ENCODE results near the gene EOLA1.
A peak's percentile ranks its signal among the peaks of the same experiment; 100 is the strongest.
"Not testable (repeated sequence)": the region's sequence is repeated elsewhere in the genome, so short reads cannot be mapped to it uniquely, and the experiment has no call there.

Gene EOLA1

GRCh38 chrX:149537474-149537873, 3.3 kb upstream of the EOLA1 start:
- H2BK5ac ChIP-seq (ENCODE audit: low read depth, low read length, poor library complexity); H2BK120ac ChIP-seq (ENCODE audit: insufficient read depth, low read length, poor library complexity); H3K79me1 ChIP-seq (ENCODE audit: low read length); H3K79me2 ChIP-seq (ENCODE audit: control insufficient read depth, insufficient read depth, low read length, poor library complexity); H3K14ac ChIP-seq (ENCODE audit: low read length); H3K23ac ChIP-seq (ENCODE audit: low read length); H2AFZ ChIP-seq (ENCODE audit: insufficient read depth, low read length, poor library complexity); H3K9me3 ChIP-seq (ENCODE audit: insufficient read depth, low read depth, low read length); H4K12ac ChIP-seq (ENCODE audit: low read depth, low read length); H3K9ac ChIP-seq (ENCODE audit: low read length); H3K4me1 ChIP-seq (ENCODE audit: control insufficient read depth in 1 of 2, insufficient read depth in 2 of 2, low read length in 2 of 2); H3K4ac ChIP-seq (ENCODE audit: low read depth, low read length); H3K18ac ChIP-seq (ENCODE audit: low read length); H3K27ac ChIP-seq (ENCODE audit: low read depth, low read length); H2AK5ac ChIP-seq (ENCODE audit: low read length); DNase-seq; H2BK12ac ChIP-seq (ENCODE audit: low read length); H4K91ac ChIP-seq (ENCODE audit: low read depth, low read length); H3K36me3 ChIP-seq (ENCODE audit: control insufficient read depth in 1 of 2, insufficient read depth in 2 of 2, low read length in 2 of 2); H4K8ac ChIP-seq (ENCODE audit: low read depth, low read length); H3K4me3 ChIP-seq (ENCODE audit: low read depth, low read length); H3K4me2 ChIP-seq (ENCODE audit: low read length); H3K27me3 ChIP-seq (ENCODE audit: insufficient read depth, low read length): not testable (repeated sequence)
- no CpG with 5 or more reads among the region's 11 CpGs for WGBS (ENCODE audit: extremely low coverage, insufficient coverage, insufficient read length)

- peaks cover 7% of the 10 kb centered on the region for H3K79me1 ChIP-seq (ENCODE audit: low read length)
- H4K91ac ChIP-seq (ENCODE audit: low read depth, low read length): no peak overlapping the region
- H3K4me2 ChIP-seq (ENCODE audit: low read length): peak overlapping the region; percentile 68
- no peak overlapping the region for H3K14ac ChIP-seq (ENCODE audit: low read length)
- H3K4me1 ChIP-seq (ENCODE audit: control insufficient read depth in 1 of 2, insufficient read depth in 2 of 2, low read length in 2 of 2): peaks cover 7% of the 10 kb centered on the region in 2 experiments
- H3K9me3 ChIP-seq (ENCODE audit: insufficient read depth, low read depth, low read length): no peaks in the 10 kb centered on the region
- H2BK5ac ChIP-seq (ENCODE audit: low read depth, low read length, poor library complexity): peak overlapping the region; percentile 40
- no peak overlapping the region for H3K23ac ChIP-seq (ENCODE audit: low read length)
- H3K9ac ChIP-seq (ENCODE audit: low read length): no peak overlapping the region
- H3K27me3 ChIP-seq (ENCODE audit: insufficient read depth, low read length): no peaks in the 10 kb centered on the region
- H3K27ac ChIP-seq (ENCODE audit: low read depth, low read length): peak overlapping the region; percentile 37
- peak overlapping the region; percentile 73 for H3K4me3 ChIP-seq (ENCODE audit: low read depth, low read length)
- H3K36me3 ChIP-seq (ENCODE audit: control insufficient read depth in 1 of 2, insufficient read depth in 2 of 2, low read length in 2 of 2): peaks cover 0 to 2% of the 10 kb centered on the region in 2 experiments
- no CpG with 5 or more reads among the region's 34 CpGs for WGBS (ENCODE audit: extremely low coverage, insufficient coverage, insufficient read length)
- H2BK12ac ChIP-seq (ENCODE audit: low read length): no peak overlapping the region
- H2AK5ac ChIP-seq (ENCODE audit: low read length): no peak overlapping the region
- peak; percentile 79 to 80 for DNase-seq
- no peak overlapping the region for H3K4ac ChIP-seq (ENCODE audit: low read depth, low read length)
- no peak overlapping the region for H2AFZ ChIP-seq (ENCODE audit: insufficient read depth, low read length, poor library complexity)
- H4K12ac ChIP-seq (ENCODE audit: low read depth, low read length): no peak overlapping the region
- H3K79me2 ChIP-seq (ENCODE audit: control insufficient read depth, insufficient read depth, low read length, poor library complexity): peaks cover 3% of the 10 kb centered on the region
- peak overlapping the region; percentile 54 for H4K8ac ChIP-seq (ENCODE audit: low read depth, low read length)
- H2BK120ac ChIP-seq (ENCODE audit: insufficient read depth, low read length, poor library complexity): no peak overlapping the region
- H3K18ac ChIP-seq (ENCODE audit: low read length): no peak overlapping the region
Measured at GRCh38 chrX:149539283-149540130, 1.3 kb upstream of the EOLA1 start.

GRCh38 chrX:149540131-149540620, 636 bp upstream of the EOLA1 start:
- Histone ChIP-seq H2AFZ (ENCODE audit: insufficient read depth, low read length, poor library complexity) (no peak overlapping the region), H4K12ac (ENCODE audit: low read depth, low read length) (no peak overlapping the region), H3K4me3 (ENCODE audit: low read depth, low read length) (peak overlapping the region; percentile 78), H3K36me3 (ENCODE audit: control insufficient read depth in 1 of 2, insufficient read depth in 2 of 2, low read length in 2 of 2) (no peaks in the 10 kb centered on the region), H3K79me1 (ENCODE audit: low read length) (peaks cover 7% of the 10 kb centered on the region), H3K79me2 (ENCODE audit: control insufficient read depth, insufficient read depth, low read length, poor library complexity) (peaks cover 3% of the 10 kb centered on the region), H3K27ac (ENCODE audit: low read depth, low read length) (peak overlapping the region; percentile 73), H3K23ac (ENCODE audit: low read length) (no peak overlapping the region), H3K18ac (ENCODE audit: low read length) (no peak overlapping the region), H3K27me3 (ENCODE audit: insufficient read depth, low read length) (no peaks in the 10 kb centered on the region), H3K14ac (ENCODE audit: low read length) (no peak overlapping the region), H4K91ac (ENCODE audit: low read depth, low read length) (no peak overlapping the region), H2BK12ac (ENCODE audit: low read length) (no peak overlapping the region), H3K9ac (ENCODE audit: low read length) (no peak overlapping the region), H4K8ac (ENCODE audit: low read depth, low read length) (no peak overlapping the region), H2BK120ac (ENCODE audit: insufficient read depth, low read length, poor library complexity) (no peak overlapping the region), H3K9me3 (ENCODE audit: insufficient read depth, low read depth, low read length) (no peaks in the 10 kb centered on the region), H2BK5ac (ENCODE audit: low read depth, low read length, poor library complexity) (peak overlapping the region; percentile 88), H2AK5ac (ENCODE audit: low read length) (no peak overlapping the region), H3K4me2 (ENCODE audit: low read length) (peak overlapping the region; percentile 85), H3K4me1 (ENCODE audit: control insufficient read depth in 1 of 2, insufficient read depth in 2 of 2, low read length in 2 of 2) (peaks cover 7% of the 10 kb centered on the region in 2 experiments), H3K4ac (ENCODE audit: low read depth, low read length) (no peak overlapping the region)
- no CpG with 5 or more reads among the region's 24 CpGs for WGBS (ENCODE audit: extremely low coverage, insufficient coverage, insufficient read length)
- DNase-seq: peak; percentile 68 to 69

GRCh38 chrX:149541521-149542047, 772 bp downstream of the EOLA1 start:
- H2AFZ ChIP-seq (ENCODE audit: insufficient read depth, low read length, poor library complexity): peak overlapping the region; percentile 59
- H2BK12ac ChIP-seq (ENCODE audit: low read length): no peak overlapping the region
- no peak overlapping the region for H2BK120ac ChIP-seq (ENCODE audit: insufficient read depth, low read length, poor library complexity)
- peaks cover 7% of the 10 kb centered on the region for H3K79me1 ChIP-seq (ENCODE audit: low read length)
- no peak overlapping the region for H4K12ac ChIP-seq (ENCODE audit: low read depth, low read length)
- DNase-seq: peak in 1 of 2 donors; percentile 32
- H3K14ac ChIP-seq (ENCODE audit: low read length): peak overlapping the region; percentile 4
- no peak overlapping the region for H3K4ac ChIP-seq (ENCODE audit: low read depth, low read length)
- H3K27ac ChIP-seq (ENCODE audit: low read depth, low read length): no peak overlapping the region
- no CpG with 5 or more reads among the region's 13 CpGs for WGBS (ENCODE audit: extremely low coverage, insufficient coverage, insufficient read length)
- H3K27me3 ChIP-seq (ENCODE audit: insufficient read depth, low read length): no peaks in the 10 kb centered on the region
- H3K18ac ChIP-seq (ENCODE audit: low read length): no peak overlapping the region
- H3K23ac ChIP-seq (ENCODE audit: low read length): no peak overlapping the region
- no peak overlapping the region for H2AK5ac ChIP-seq (ENCODE audit: low read length)
- no peaks in the 10 kb centered on the region for H3K9me3 ChIP-seq (ENCODE audit: insufficient read depth, low read depth, low read length)
- peaks cover 3% of the 10 kb centered on the region for H3K79me2 ChIP-seq (ENCODE audit: control insufficient read depth, insufficient read depth, low read length, poor library complexity)
- no peak overlapping the region for H4K91ac ChIP-seq (ENCODE audit: low read depth, low read length)
- H3K9ac ChIP-seq (ENCODE audit: low read length): peak overlapping the region; percentile 15
- peak overlapping the region; percentile 78 for H3K4me3 ChIP-seq (ENCODE audit: low read depth, low read length)
- peak overlapping the region; percentile 85 for H3K4me2 ChIP-seq (ENCODE audit: low read length)
- H4K8ac ChIP-seq (ENCODE audit: low read depth, low read length): peak overlapping the region; percentile 42
- peaks cover 0 to 2% of the 10 kb centered on the region in 2 experiments for H3K36me3 ChIP-seq (ENCODE audit: control insufficient read depth in 1 of 2, insufficient read depth in 2 of 2, low read length in 2 of 2)
- peaks cover 7% of the 10 kb centered on the region in 2 experiments for H3K4me1 ChIP-seq (ENCODE audit: control insufficient read depth in 1 of 2, insufficient read depth in 2 of 2, low read length in 2 of 2)
- no peak overlapping the region for H2BK5ac ChIP-seq (ENCODE audit: low read depth, low read length, poor library complexity)
